Measurements from ENCODE around the gene PPFIBP2. TPM values are rescaled to one million over a fixed set of nuclear protein-coding genes. Genes with fewer than 3 reads are reported as not detected.

The PPFIBP2 gene
- total RNA-seq, 6 donors from 2014 or later, result 10.6 to 63.9 (median 36.7) TPM

DNA sequence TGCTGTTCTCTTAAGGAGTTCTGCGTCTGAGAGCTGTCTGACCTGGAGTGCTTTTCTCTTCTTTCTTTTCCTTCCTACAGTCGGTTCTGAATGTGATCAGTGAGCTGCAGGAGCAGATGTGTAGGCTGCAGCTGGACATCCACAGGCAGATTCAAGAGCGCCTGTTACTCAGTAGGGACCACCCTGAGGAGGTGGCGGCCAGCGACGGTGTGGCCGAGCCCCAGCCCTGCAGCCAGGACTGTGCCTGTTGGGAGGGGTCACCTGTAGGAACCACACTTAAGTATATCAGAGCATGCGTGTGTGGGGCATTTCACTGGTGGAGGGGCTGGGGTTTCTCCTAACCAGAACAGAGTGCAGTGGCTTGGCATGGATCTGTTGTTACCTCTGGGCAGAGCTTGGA, 103.2 kb downstream of the PPFIBP2 start:
- H3K4me1 ChIP-seq, result peaks cover 0 to 18% (median 7%) of the 10 kb centered on the region in 4 donors
- peaks cover 0 to 22% (median 0%) of the 10 kb centered on the region in 4 donors for H3K36me3 ChIP-seq
- no peak overlapping the region for H3K4me3 ChIP-seq
- DNase-seq (peak in 1 of 2 donors; percentile 60), ATAC-seq (ENCODE audit: low FRiP score in 2 of 2) (no peak)
- H3K9me3 ChIP-seq, result no peaks in the 10 kb centered on the region
- no peak overlapping the region for H3K27ac ChIP-seq
- no peaks in the 10 kb centered on the region for H3K27me3 ChIP-seq
- TF ChIP-seq EP300 (IDR thresholded peaks at IDR 0.05) (no peak), POLR2A (IDR thresholded peaks at IDR 0.05) (no peak), POLR2AphosphoS5 (IDR thresholded peaks at IDR 0.05) (no peak)
- TF ChIP-seq, protein P1, sequence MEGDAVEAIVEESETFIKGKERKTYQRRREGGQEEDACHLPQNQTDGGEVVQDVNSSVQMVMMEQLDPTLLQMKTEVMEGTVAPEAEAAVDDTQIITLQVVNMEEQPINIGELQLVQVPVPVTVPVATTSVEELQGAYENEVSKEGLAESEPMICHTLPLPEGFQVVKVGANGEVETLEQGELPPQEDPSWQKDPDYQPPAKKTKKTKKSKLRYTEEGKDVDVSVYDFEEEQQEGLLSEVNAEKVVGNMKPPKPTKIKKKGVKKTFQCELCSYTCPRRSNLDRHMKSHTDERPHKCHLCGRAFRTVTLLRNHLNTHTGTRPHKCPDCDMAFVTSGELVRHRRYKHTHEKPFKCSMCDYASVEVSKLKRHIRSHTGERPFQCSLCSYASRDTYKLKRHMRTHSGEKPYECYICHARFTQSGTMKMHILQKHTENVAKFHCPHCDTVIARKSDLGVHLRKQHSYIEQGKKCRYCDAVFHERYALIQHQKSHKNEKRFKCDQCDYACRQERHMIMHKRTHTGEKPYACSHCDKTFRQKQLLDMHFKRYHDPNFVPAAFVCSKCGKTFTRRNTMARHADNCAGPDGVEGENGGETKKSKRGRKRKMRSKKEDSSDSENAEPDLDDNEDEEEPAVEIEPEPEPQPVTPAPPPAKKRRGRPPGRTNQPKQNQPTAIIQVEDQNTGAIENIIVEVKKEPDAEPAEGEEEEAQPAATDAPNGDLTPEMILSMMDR (IDR thresholded peaks at IDR 0.05), result no peak
- WGBS, 2 donors, result 90 to 91% methylated on average over 6 to 8 of the region's 8 CpGs

DNA sequence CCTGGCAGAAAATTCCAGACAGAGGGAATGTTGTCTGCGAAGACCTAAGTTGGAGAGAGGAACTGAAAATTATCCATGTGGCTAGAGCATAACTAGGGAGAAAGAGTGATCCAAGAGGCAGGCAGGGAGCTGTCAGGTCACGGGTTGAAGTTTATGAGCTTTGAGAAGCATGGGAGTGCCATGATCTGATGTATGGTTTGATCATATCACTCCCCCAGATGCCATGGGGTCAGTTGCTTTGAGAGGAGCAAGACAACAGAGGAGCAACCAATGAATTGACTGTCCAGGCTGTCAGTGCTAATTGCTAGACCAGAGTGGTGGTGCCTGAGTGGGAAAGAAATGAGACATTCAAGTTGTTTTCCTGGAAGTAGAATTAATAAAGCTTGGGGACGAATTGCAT, 105.5 kb downstream of the PPFIBP2 start:
- no peaks in the 10 kb centered on the region for H3K4me1 ChIP-seq
- 83 to 90% methylated on average over 3 of the region's 3 CpGs for WGBS, 2 donors
- ATAC-seq (ENCODE audit: low FRiP score in 2 of 2), result no peak
- no peak overlapping the region for H3K27ac ChIP-seq
- no peak overlapping the region for H3K4me3 ChIP-seq
- H3K36me3 ChIP-seq, result peaks cover 0 to 20% (median 0%) of the 10 kb centered on the region in 4 donors
- H3K9me3 ChIP-seq, result no peaks in the 10 kb centered on the region
- no peak for DNase-seq
- TF ChIP-seq POLR2A (IDR thresholded peaks at IDR 0.05), result no peak
- no peak for TF ChIP-seq POLR2AphosphoS5 (IDR thresholded peaks at IDR 0.05)
- TF ChIP-seq, protein P1 (IDR thresholded peaks at IDR 0.05), result no peak
- TF ChIP-seq EP300 (IDR thresholded peaks at IDR 0.05), result no peak
- no peaks in the 10 kb centered on the region for H3K27me3 ChIP-seq

DNA sequence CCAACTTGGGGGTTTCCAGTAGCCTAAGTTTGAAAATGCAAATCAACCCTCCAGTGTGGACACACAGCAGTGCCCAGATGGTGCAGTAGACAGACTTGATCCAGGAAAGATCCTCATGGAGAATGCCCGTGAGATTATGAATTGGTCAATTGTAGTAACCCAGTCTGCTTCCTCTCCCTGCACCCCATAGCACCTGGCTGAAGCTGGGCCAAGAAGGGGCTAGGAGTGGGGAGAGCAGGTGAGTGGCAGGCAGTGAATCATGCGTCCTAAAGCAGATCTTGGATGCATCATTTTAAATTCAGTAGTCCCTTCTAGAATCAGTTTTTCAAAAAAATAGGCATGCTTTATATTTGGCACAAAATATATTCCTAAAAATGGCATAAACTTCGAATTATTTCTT, 107.3 kb downstream of the PPFIBP2 start:
- H3K9me3 ChIP-seq, result no peaks in the 10 kb centered on the region
- no peak overlapping the region for H3K4me3 ChIP-seq
- no peak overlapping the region for H3K27ac ChIP-seq
- H3K4me1 ChIP-seq, result no peaks in the 10 kb centered on the region
- DNase-seq, result no peak
- ATAC-seq (ENCODE audit: low FRiP score in 2 of 2), result no peak
- H3K36me3 ChIP-seq, result peaks cover 0 to 34% (median 2%) of the 10 kb centered on the region in 4 donors
- H3K27me3 ChIP-seq, result no peaks in the 10 kb centered on the region
- TF ChIP-seq EP300 (IDR thresholded peaks at IDR 0.05) (no peak), POLR2AphosphoS5 (IDR thresholded peaks at IDR 0.05) (no peak), POLR2A (IDR thresholded peaks at IDR 0.05) (no peak)
- TF ChIP-seq, protein P1 (IDR thresholded peaks at IDR 0.05), result no peak
- WGBS, 2 donors, result 77 to 78% methylated on average over 3 of the region's 3 CpGs

DNA sequence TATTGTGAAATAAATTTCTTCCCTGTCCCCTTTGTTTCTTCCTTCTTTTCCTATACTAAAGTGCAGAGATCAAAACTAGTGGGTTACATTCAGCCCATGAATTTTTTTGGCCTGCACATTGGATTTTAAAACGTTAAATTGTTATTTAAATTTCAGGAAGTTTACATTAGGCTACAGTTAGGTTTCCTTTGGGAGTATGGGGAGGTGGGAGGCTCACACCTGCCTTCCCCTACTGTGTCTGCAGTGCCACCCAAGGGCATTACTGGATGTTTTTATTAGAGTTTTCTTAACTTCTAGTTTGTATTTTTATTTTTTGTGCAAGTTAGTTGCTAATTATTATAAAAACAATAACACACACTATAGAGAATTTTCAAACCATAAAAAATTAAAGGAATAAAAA, 107.8 kb downstream of the PPFIBP2 start:
- Histone ChIP-seq H3K4me1 (no peaks in the 10 kb centered on the region), H3K27me3 (no peaks in the 10 kb centered on the region), H3K27ac (no peak overlapping the region), H3K4me3 (no peak overlapping the region), H3K9me3 (no peaks in the 10 kb centered on the region), H3K36me3 (peaks cover 0 to 38% (median 2%) of the 10 kb centered on the region in 4 donors)
- TF ChIP-seq, protein P1 (IDR thresholded peaks at IDR 0.05), result no peak
- no peak for TF ChIP-seq POLR2A (IDR thresholded peaks at IDR 0.05)
- TF ChIP-seq EP300 (IDR thresholded peaks at IDR 0.05), result no peak
- no peak for TF ChIP-seq POLR2AphosphoS5 (IDR thresholded peaks at IDR 0.05)
- WGBS, 2 donors, result 9 to 16% methylated on average over 1 of the region's 1 CpG
- no peak for ATAC-seq (ENCODE audit: low FRiP score in 2 of 2)
- no peak for DNase-seq

DNA sequence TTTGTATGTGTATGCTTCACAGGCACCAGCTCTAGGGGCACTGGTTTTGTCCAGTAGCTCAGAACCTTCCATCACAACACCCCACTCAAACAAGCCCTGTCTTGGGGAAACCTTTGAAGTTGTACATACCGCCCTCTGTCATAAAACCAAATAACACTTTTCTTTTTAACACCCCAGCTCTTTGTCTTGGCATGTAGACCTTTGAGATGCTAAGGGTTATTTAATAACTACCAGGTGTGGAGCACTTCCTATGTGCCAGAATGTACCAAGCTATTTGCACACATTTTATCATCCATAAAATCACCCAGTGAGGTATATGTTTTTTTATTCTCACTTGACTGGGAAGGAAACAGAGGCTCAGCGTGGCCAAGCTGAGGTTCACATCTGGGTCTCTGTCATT, 108.9 kb downstream of the PPFIBP2 start:
- no peaks in the 10 kb centered on the region for H3K4me1 ChIP-seq
- DNase-seq (no peak), ATAC-seq (ENCODE audit: low FRiP score in 2 of 2) (no peak)
- peaks cover 0 to 41% (median 4%) of the 10 kb centered on the region in 4 donors for H3K36me3 ChIP-seq
- WGBS, 2 donors, result 93 to 95% methylated on average over 2 of the region's 2 CpGs
- no peaks in the 10 kb centered on the region for H3K27me3 ChIP-seq
- no peak overlapping the region for H3K4me3 ChIP-seq
- no peak overlapping the region for H3K27ac ChIP-seq
- no peaks in the 10 kb centered on the region for H3K9me3 ChIP-seq
- TF ChIP-seq POLR2AphosphoS5 (IDR thresholded peaks at IDR 0.05) (no peak), POLR2A (IDR thresholded peaks at IDR 0.05) (no peak), EP300 (IDR thresholded peaks at IDR 0.05) (no peak)
- TF ChIP-seq, protein P1 (IDR thresholded peaks at IDR 0.05), result no peak
